NCI-H526 (cell line): ENCODE data around the gene FARP2.

Experiments
- DNase-seq, 2 experiments: peaks; one replicate each; lab custom pipeline; 2025; lab: John Stamatoyannopoulos, UW

The FARP2 gene

DNA sequence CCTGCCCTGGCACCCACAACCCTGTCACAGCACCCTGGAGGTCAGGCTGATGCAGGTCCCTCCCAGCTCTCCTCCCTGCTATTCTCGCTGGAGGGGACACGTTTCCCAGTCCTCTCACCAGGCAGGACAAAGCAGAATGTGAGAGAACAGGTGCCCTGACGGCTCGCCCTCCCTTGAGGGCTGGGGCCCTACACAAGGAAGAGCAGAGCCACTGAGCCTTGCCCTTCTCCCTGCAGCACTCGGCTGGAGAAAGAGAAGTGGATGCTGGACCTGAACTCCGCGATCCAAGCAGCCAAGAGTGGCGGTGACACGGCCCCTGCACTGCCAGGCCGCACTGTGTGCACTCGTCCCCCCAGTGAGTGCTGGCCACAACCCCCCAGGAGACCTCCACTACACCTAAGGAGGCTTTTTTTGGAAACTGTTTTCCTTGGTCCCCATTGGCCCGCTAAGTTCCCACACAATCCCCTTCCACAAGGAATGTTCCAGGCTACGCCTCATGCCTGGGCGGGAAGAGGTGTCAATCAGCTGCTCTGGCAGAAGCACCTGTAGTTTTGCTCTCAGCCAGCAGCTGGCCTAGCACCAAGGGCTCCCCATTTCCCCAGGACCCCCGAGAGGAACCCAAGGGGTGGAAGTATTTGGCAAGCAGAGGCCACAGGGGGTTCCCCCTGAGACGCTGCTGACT is 134.9 kb downstream of the FARP2 start:
- no peak for DNase-seq

DNA sequence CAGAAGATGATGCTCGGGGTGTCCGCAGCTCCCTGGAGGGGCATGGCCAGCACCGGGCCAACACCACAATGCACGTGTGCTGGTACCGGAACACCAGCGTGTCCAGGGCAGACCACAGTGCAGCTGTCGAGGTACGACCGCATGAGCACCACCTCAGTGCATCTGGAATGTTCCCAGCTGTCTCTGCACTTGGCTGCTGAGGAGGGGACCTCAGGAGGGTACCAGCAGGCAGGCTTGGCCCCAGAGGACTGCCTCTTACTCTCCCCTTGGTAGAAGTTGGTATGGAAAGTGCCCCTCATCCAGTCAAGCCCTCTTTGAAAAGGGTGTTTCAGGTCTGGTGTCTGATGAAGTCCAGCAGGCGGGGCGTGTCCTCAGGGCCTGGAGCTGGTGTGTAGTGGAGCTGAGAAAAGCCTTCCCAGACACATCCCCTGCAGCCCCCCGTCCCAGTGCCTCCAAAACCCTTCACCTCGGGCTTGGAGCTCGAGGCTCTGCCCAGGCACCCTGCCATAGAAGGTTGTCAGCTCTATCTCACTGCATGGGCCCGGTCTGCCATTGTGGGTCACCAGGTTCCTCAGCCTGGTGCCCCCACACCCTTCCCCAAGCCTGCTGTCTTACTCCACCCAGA is 135.6 kb downstream of the FARP2 start:
- DNase-seq = no peak

DNA sequence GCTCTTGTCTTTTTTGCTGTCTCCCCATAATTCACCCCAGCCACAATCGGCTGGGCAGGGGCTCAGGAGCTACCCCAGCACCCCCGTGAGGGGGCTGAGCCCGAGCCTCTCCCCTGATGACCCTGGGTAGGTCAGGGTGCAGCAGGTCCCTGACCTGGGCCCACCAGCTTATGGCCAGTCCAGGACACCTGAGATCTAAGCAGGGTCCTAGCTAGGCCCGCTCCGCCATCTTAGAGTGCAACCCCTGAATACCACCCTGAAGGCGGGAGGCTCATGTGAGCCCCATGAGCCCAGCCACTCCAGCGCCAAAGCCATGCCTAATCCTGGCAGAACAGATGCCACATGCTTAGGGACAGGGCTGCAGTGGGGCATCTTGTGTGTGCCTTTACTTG is 136.1 kb downstream of the FARP2 start:
- no peak for DNase-seq

DNA sequence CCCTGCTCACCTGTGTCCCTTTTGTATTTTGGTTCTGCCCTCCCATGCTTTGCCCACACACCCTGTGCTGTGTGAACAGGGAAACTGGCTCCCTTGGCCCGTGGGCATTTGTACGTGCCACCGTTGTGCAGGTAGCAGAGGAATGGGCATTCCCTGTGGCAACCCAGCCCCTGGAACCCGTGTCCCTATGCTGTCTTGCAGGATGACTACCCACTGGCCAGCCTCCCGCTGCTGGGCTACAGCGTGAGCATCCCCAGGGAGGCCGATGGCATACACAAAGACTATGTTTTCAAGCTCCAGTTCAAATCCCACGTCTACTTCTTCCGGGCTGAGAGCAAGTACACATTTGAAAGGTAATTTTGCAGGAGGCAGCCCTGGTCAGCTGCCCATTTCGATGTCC is 137.0 kb downstream of the FARP2 start:
- DNase-seq = no peak

DNA sequence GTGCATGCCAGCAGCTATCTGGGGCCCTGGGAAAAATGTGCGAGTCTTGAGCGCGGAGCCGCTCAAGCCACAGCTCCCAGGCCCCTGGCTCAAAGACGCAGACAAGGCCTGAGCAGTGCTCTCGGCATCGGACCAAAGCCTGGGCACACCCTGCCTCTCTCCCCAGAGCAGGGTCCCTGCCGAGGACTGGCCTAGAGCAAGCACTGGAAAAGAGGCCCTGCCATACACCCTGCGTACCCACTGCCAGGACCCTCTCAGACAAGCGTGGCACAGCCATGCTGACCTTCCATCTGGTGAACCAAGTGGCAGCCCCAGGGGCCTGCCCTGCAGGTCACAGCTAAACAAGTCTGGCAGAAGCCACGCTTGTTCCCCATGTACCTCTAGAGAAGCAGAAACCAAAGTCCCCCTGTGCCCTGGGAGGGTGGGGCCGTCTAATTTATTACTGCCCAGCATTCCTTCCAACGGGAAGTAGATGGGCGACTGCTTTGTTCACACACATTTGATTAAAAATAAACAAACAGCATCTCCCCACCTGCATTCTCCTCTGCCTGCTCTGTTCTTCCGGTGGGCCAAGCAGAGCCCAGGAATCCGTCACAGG is 138.3 kb downstream of the FARP2 start:
- DNase-seq = no peak

DNA sequence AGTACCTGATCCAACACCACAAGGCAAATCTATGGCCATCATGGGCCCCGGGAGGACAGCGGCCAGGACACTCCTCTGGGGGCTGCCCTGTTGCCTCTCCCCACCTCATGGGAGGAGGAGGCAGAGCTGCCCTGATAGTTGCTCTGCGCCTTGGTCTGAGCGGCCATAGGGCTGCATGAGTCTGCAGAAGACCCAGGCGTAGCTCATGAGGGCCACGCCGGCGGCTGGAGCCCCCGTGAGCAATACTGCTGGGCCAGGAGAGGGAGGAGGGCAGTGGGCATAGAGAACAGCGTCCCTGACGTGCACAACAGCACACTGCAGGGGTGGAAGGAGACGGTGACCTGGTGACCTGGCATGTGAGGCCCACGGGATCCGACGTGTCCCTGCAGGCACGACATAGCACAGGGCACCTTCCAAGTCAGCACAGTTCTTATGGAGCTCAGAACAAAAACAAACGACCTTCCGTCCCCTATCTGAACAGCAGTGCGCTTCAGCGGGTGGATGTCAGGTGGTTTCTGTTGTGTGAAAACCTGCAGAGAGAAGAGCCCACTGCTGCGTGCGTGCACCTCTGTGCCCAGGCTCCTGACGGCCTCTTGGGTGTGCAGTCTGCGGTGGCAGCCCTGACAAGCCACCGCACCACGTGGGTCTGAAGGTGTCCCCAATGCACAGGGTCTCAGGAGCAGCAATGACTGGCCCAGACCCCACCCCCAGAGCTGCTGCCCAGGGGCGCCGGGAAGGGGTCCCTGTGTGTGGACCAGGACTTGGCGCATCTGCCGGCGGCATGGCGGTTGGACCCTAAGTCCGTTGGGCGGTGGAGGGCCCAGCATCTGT is 139.3 kb downstream of the FARP2 start:
- no peak for DNase-seq

DNA sequence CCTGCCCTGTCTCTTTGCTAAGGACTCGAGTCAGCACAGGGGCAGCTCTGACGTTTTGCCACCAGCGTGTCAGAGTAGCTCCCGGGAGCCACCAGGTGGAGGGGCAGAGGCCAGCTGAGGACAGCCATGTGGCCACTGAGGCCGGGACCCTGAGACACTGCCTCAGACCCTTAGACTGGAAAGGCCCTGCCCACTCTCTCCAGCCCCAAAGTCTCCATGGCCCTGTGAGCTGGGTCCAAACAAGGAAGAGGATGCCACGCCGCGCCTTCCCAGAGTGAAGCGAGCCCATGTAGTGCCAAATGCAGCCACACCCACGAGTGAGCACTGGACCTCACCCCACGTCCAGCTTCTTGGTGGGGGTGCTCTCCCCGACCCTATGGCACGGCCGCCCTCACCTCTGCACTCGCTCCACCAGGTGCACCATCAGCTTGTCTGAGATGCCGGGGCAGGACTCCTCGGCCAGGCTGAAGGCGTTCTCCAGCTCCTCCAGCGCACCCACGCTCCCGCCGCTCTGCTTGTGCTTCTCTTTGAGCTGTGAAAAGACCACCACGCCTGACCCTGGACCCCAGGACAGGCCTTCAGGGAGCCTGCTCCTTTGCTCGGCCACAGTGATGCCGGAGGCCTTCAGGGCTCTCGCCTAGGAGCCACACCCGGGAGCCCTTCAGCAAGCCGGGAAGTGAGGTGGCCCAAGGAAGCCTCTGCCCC is 140.1 kb downstream of the FARP2 start:
- DNase-seq = no peak

DNA sequence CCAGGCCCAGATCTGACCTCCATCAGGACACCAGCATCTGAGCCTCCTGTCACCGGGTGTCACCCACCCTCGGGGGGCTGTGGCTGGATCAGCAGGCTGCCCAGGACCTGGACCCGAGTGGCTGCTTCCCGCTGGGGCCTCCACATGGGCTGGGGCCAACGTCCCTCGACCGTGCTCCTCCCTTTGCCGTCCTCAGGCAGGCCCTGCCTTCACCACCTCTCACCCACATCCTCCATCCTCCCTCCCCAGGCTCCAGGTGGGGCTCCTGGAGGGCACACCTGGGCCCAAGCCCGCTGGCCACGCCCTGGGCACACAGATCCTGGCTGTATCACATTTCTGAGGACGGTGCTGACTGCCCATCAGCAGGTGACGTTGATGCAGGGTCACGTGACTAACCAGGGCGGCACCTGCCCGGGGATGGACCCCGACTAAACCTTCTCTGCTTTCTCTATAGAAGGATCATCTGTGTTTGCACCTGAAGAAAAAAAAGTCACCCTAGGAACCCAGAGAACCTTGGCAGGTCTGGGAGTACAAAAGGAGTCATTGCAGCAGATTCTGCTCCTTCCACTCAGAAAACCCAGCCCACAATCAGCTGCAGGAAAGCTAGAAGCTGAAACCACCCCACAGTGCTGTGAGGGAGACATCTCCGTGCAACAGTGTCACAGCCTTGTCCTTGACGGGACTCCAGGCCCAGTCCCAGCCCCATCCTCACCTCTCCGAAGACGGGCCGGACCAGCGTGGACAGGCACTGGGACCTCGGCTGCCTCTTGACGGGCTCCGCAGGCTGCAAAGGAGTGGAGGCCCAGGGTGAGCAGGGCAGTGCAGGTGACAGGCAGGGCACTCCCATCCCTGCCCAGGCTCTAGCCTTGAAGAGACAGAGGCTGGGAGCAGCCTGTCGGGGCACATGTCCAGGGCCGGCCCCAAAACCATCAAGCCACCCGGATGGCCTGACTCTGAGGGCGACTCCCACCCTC is 141.1 kb downstream of the FARP2 start:
- DNase-seq = peak in 1 of 2 experiments; percentile 57

DNA sequence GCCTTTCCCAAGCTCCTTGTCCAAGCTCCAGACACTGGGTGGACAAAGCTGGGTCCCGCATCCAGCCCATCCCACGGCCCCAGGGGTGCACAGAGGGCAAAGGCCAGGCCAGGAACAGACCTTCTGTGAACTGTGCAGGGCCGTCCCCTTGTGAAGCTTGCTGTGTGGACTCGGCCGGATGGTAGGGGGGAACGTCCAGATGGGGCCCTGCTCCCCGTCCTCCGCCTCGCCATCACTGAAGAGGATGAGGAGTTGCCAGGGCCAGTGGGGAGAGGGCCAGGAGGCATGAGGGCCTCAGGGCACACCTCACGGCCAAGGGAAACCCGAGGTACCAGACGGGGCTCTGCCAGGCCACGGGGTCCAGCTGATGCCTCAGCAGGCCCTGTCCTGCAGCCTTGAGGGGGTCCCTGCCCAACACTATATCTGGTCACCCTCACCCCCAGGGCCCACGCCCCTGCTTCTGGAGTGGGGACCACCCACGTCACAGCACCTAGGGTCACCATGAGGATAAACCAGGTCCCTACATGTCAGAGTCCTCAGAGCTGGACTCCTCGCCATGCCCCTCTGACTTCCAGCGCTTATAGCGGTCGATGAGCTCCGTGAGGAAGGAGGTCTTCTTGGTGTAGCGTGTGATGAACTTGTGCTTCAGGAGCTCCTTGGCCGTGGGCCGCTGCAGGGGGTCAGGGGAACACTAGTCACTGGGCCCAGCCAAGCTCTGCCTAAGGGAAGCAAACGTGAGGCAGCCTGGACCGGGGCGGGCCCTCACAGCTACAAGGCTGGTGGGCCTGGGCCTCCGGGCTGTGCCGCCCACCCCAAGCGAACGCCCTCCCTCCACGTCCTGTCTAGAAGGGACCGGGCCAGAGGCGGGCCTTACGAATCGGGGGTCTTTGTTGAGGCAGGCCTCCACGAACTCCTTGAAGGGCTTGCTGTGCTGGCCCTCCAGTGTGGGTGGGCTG is 142.3 kb downstream of the FARP2 start:
- no peak for DNase-seq

DNA sequence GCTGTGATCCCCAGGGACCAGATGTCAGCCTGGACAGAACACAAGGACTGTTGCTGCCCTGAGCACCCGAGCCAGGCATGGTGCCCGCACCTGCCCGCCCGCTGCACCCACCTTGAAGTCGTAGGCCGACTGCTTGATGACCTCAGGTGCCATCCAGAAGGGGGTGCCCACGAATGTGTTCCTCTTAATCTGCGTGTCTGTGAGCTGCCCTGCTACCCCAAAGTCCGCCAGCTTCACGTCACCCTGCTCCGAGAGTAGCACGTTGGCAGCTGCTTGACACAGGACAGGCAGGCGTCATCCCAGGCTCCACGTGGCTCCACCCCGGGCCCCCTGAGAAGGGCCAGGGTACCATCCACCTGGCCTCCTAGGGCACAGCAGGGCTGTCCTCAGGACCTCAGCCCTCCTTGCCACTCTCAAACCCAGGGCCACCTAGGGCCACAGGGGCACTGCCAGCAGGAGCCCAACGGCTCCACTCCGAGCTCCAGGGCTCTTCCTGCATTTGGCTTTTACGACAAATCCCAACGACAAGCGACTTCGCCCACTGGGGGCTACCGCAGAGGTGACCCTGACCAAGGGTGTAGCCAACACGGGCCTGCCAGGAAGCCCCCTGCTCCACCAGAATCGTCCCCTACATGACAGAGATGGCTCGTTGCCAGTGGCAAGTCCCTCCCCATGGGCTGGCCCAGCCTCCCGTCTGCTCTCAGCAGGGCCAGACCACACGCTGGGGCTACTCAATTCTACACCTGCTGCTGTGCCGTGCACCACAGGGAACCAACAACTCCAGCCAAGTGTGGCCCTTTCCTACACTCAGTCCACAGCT is 143.3 kb downstream of the FARP2 start:
- DNase-seq = no peak

DNA sequence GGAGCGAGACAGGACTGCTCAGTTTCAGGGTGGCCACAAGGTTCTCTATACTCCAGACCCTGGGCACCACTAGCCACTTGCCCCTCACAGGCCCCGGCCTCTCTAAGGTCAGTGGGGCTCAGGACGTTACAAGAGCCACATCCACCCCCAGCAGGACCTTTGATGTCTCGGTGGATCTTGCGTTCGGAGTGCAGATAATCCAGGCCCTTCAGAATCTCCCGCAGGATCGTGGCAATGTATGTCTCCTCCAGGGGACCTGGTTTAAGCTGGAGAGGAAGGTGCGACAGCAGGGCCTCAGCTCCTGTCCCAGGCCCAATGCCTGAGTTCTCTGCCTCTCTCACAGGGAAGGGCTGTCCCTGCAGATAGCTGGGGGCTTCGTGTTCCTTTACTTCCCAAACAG is 143.9 kb downstream of the FARP2 start:
- no peak for DNase-seq

DNA sequence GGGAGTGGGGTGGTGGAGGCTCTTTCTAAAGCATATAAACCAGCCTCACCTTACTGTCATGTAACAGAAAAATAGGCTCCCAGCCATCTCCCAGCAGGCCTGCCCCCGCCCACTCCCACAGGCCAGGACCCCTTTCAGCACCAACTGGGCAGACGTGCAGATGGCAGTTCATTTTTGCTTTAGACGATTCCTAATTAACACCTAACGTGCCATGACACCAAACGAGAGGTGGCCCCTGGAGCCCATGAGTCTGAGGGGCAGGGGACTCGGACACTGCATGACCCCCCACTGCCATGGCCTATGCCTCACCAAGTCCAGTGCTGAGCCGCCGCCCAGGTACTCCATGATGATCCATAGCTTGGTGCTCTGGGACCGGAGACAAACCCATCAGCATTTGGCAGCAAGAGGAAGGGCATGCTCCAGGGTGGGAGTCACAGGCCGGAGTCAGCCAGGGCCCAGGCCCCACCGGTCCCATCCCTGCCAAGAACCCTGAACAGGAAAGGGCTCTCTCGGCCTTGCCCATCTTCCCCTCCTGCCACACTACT is 144.4 kb downstream of the FARP2 start:
- no peak for DNase-seq

DNA sequence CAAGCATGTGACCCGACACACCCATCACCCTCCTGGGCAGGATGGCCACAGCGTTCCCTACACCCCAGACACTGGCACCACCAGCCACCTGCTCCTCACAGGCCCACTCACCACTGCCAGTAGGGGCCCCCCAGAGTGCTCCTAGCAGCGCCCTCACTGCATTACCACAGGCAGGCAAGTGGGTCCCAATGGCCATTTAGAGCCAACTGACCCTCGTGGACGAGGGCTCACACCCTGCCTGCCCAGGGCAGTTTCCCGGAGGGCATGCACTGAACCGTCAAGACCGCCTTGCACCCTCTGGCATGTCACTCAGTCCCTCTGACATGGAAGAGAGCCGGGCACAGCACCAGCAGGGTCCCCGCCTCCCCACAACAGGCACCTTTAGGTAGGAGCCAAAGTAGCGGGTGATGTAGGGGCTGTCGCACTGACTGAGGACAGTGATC is 145.0 kb downstream of the FARP2 start:
- DNase-seq = no peak

DNA sequence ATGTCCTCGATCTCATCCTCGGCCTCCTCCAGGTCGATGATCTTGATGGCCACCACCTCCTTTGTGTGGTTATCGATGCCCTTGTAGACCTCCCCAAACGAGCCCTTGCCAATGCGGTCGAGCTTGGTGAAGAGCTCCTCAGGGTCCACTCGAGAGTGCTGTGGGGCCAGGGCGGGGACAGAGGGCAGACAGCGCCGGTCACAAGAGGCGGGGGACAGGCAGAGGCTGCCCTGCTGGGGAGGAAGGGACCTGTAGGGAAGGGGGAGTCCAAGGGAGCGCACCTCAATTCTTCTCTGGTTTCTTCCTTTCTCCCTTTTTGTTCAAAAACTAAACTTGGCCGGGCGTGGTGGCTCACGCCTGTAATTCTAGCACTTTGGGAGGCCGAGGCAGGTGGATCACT is 145.5 kb downstream of the FARP2 start:
- no peak for DNase-seq

DNA sequence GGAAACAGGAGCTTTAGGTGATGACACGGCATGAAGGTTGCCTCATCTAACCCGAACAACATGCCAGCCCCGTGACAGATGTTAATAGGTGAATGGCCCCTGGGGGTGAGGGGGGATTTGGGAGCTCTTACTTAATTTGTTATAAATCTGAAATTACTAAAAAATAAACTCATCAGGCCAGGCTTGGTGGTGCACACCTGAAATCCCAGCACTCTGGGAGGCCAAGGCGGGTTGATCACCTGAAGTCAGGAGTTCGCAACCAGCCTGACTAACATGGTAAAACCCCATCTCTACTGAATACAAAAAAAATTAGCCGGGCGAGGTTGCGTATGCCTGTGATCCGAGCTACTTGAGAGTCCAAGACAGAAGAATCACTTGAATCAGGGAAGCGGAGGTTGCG is 146.2 kb downstream of the FARP2 start:
- no peak for DNase-seq

DNA sequence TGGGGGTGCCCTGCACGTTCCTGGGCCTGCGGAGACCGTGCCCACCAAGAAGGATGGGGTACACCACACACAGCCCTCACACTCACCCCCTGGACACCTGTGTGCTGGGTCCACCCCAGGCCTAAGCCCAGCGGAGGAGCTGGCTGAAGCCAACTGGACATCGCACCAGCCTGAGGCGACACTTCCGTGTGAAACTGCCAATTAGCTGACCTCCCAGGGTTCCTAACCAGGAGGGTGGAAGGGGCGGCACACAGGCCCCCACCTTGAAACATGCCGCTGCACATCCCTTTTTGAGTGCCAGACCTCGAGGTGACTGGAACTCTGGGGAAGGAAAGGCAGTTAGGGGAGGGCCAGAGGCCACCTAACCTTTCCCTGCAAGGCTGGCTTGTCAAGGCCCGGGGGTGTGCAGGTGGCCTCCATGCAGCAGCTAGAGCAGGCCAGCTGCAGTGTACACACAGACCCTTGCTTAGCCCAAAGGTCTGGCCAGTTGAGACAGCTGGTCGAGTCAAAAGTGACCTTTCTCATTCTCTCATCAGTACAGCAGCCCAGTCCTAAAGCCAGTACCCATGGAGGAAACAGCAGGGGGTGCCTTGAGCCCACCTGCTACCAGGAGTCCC is 147.8 kb downstream of the FARP2 start:
- DNase-seq = no peak

DNA sequence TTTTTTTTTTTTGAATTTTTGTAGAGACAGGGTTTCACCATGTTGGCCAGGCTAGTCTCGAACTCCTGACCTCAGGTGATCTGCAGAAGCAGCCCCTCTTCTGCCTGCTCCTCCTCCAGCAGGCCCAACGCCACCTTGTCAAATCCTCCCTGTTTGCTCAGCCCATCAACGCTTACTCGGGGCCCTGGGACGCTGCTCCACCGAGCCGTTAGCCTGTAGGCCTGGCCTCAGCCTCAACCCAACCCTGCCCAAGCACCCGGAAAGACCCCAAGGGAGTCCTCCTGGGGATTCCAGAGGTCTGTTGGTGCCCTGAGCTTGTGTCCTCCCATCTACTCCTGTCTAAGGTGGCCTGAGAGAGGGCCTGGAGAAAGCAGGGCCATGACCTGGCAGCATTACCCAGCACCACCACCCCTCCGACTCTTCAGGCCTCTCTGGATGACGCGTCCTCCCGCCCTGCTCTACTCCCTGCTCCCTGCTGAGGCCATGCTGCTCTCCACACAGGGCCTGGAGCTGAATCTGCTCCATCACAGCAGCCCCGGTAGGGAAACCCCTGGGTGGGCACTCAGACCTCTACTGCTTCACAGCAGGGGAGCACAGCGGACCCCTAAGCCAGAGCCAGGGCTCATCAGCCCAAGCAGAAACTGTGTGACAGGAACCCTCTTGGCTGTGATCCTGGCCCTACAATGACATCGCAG is 149.1 kb downstream of the FARP2 start:
- DNase-seq = no peak
